Measurements from ENCODE around the gene SPG21. TPM values are rescaled to one million over a fixed set of nuclear protein-coding genes. Genes with fewer than 3 reads are reported as not detected.

SPG21 gene
- total and polyA plus RNA-seq, 7 donors = 60.3 to 116 (median 95.7) TPM

DNA sequence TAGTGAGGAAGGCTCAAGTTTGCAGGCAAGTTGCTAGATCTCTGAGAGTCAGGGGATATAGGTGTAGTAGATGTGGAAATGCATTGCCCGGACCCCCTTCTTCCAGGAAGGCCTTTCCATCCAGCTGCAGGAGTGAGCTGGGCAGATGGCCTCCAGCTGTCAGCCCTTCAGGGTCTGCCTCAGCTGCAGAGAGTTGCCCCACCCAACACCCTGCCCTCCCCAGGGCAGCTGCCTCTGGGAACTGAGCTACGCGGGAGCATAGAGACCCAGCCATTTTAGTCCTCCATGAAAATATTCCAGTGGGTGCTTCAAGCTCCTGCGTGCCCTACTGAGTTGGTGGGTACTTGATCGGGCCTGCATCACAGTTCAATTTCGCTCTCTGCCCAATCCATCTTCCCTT lies 29.6 kb downstream of the SPG21 start:
- DNase-seq = no peak
- Histone ChIP-seq H3K9me3 (no peaks in the 10 kb centered on the region), H3K4me1 (no peaks in the 10 kb centered on the region), H3K27me3 (no peaks in the 10 kb centered on the region), H3K27ac (no peak overlapping the region), H3K36me3 (peaks cover 38 to 98% (median 67%) of the 10 kb centered on the region in 4 donors), H3K4me3 (no peak overlapping the region)
- intact Hi-C loops (cut with DNase I) = no loop called here
- TF ChIP-seq EP300 (IDR thresholded peaks at IDR 0.05) (no peak), POLR2AphosphoS5 (IDR thresholded peaks at IDR 0.05) (no peak), POLR2A (IDR thresholded peaks at IDR 0.05) (no peak)
- TF ChIP-seq, protein P1, sequence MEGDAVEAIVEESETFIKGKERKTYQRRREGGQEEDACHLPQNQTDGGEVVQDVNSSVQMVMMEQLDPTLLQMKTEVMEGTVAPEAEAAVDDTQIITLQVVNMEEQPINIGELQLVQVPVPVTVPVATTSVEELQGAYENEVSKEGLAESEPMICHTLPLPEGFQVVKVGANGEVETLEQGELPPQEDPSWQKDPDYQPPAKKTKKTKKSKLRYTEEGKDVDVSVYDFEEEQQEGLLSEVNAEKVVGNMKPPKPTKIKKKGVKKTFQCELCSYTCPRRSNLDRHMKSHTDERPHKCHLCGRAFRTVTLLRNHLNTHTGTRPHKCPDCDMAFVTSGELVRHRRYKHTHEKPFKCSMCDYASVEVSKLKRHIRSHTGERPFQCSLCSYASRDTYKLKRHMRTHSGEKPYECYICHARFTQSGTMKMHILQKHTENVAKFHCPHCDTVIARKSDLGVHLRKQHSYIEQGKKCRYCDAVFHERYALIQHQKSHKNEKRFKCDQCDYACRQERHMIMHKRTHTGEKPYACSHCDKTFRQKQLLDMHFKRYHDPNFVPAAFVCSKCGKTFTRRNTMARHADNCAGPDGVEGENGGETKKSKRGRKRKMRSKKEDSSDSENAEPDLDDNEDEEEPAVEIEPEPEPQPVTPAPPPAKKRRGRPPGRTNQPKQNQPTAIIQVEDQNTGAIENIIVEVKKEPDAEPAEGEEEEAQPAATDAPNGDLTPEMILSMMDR (IDR thresholded peaks at IDR 0.05) = no peak
- 97% methylated on average over 6 of the region's 6 CpGs for WGBS, 2 donors

DNA sequence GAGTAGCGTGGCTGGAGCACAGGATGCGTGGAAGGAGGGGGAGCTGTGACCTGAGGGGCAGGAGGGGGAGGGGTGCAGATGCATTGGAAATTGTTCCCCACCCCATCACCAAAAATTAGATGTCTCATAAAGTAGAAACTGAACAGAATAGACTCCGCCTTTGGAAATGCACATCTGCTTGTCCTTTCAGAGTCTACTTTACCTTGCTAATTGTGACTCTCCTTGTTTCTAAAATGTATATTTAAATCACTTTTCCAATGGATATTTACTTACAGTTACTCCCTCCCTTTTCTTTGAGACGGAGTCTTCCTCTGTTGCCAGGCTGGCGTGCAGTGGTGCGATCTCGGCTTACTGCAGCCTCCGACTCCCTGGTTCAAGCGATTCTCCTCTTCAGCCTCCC lies 30.6 kb downstream of the SPG21 start:
- intact Hi-C loops (cut with DNase I) = no loop called here
- TF ChIP-seq EP300 (IDR thresholded peaks at IDR 0.05) = no peak
- no peak for TF ChIP-seq POLR2AphosphoS5 (IDR thresholded peaks at IDR 0.05)
- TF ChIP-seq, protein P1 (IDR thresholded peaks at IDR 0.05) = no peak
- TF ChIP-seq POLR2A (IDR thresholded peaks at IDR 0.05) = no peak
- Histone ChIP-seq H3K27ac (no peak overlapping the region), H3K27me3 (no peaks in the 10 kb centered on the region), H3K36me3 (peaks cover 28 to 90% (median 59%) of the 10 kb centered on the region in 4 donors), H3K4me1 (no peaks in the 10 kb centered on the region), H3K9me3 (no peaks in the 10 kb centered on the region), H3K4me3 (no peak overlapping the region)
- no peak for DNase-seq
- 96 to 97% methylated on average over 9 of the region's 9 CpGs for WGBS, 2 donors

DNA sequence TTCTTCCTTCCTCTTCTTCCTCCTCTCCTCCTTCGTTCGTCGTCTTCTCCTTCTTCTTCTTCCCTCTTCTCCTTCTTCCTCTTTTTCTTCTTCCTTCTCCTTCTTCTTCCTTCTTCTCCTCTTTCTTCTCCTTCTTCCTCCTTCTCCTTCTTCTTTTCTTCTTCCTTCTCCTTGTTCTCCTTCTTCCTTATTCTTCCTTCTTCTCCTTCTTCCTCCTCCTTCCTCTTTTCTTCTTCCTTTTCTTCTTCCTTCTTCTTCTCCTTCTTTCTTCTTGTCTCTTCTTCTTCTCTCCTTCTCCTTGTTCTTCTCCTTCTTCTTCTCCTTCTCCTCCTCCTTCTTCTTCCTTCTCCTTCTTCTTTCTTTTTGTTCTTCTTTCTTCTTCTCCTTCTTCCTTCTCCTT lies 35.3 kb downstream of the SPG21 start:
- H3K36me3 ChIP-seq = peaks cover 0 to 43% (median 19%) of the 10 kb centered on the region in 4 donors
- intact Hi-C loops (cut with DNase I) = no loop called here
- H3K9me3 ChIP-seq = no peaks in the 10 kb centered on the region
- 76 to 83% methylated on average over 2 to 3 of the region's 3 CpGs for WGBS, 2 donors
- DNase-seq = no peak
- TF ChIP-seq, protein P1 (IDR thresholded peaks at IDR 0.05) = no peak
- TF ChIP-seq EP300 (IDR thresholded peaks at IDR 0.05) = no peak
- no peak for TF ChIP-seq POLR2A (IDR thresholded peaks at IDR 0.05)
- no peak for TF ChIP-seq POLR2AphosphoS5 (IDR thresholded peaks at IDR 0.05)
- no peaks in the 10 kb centered on the region for H3K4me1 ChIP-seq
- no peaks in the 10 kb centered on the region for H3K27me3 ChIP-seq
- no peak overlapping the region for H3K4me3 ChIP-seq
- no peak overlapping the region for H3K27ac ChIP-seq

DNA sequence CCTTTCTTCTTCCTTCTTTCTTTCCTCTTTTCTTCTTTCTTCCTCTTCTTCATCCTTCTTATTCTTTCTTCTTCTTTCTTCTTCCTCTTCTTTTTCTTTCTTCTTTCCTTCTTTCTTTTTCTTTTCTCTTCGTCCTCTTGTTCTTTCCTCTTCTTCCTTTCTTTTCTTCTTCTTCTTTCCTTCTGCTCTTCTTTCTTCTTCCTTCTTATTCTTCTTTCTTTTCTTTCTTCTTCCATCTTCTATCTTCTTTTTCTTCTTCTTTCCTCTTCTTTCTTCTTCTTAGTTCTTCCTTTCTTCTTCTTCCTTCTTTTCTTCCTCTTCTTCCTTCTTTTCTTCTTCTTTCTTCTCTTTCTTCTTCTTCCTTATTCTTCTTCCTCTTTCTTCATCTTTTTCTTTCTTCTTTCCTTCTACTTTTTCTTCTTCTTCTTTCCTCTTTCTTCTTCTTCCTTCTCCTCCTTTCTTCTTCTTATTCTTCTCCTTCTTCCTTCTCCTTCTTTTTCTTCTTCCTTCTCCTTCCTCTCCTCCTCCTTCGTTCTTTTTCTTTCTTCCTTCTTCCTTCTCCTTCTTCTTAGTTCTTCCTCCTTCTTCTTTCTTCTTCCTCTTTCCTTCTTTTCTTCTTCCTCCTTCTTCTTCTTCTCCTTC lies 37.8 kb downstream of the SPG21 start:
- no peak overlapping the region for H3K27ac ChIP-seq
- no peaks in the 10 kb centered on the region for H3K9me3 ChIP-seq
- WGBS, 2 donors = 91 to 94% methylated on average over 2 of the region's 2 CpGs
- no peaks in the 10 kb centered on the region for H3K27me3 ChIP-seq
- no peaks in the 10 kb centered on the region for H3K4me1 ChIP-seq
- no peak overlapping the region for H3K4me3 ChIP-seq
- peaks cover 0 to 20% (median 8%) of the 10 kb centered on the region in 4 donors for H3K36me3 ChIP-seq
- no peak for DNase-seq
- intact Hi-C loops (cut with DNase I) = no loop called here
- TF ChIP-seq POLR2AphosphoS5 (IDR thresholded peaks at IDR 0.05) = no peak

DNA sequence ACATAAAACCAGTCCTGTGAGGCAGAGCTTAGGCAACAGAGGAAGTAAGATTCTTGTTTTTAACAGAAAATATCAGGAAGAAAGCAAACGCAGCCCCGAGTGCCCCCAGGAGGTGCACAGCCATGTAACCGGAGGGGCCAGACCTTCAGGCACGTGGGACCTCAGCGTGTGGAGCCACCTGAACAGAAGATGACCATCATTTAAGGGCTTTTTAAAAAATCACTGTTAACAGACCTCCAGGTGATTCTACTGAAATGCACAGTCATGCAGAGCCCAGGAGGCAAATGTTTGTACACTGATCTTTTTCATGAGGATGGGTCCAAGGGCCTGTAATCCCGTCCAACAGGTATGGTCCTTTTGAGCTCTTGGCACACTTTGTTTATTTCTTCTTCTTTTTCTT lies 38.8 kb downstream of the SPG21 start:
- no peak for TF ChIP-seq POLR2AphosphoS5 (IDR thresholded peaks at IDR 0.05)
- no peak for TF ChIP-seq POLR2A (IDR thresholded peaks at IDR 0.05)
- TF ChIP-seq EP300 (IDR thresholded peaks at IDR 0.05) = no peak
- TF ChIP-seq, protein P1 (IDR thresholded peaks at IDR 0.05) = no peak
- no peaks in the 10 kb centered on the region for H3K27me3 ChIP-seq
- no peak overlapping the region for H3K27ac ChIP-seq
- no peak overlapping the region for H3K4me3 ChIP-seq
- H3K4me1 ChIP-seq = no peaks in the 10 kb centered on the region
- H3K36me3 ChIP-seq = peaks cover 0 to 10% (median 7%) of the 10 kb centered on the region in 4 donors
- H3K9me3 ChIP-seq = no peaks in the 10 kb centered on the region
- intact Hi-C loops (cut with DNase I) = no loop called here
- WGBS, 2 donors = 66 to 74% methylated on average over 6 of the region's 6 CpGs
- DNase-seq = no peak

Data from sigmoid colon (tissue), 7 donors.